WTC11 (cell line): ENCODE results near the gene DEPDC5. TPM values are rescaled to one million over a fixed set of nuclear protein-coding genes. Genes with fewer than 3 reads are reported as not detected.
A peak's percentile ranks its signal among the peaks of the same experiment; 100 is the strongest.

Experiments
- ATAC-seq: fragments of 200-7000 bp; cut with Tn5 transposase; 2 replicates; pipeline ENCODE4 v1.10.0; 2021; ENCODE audit warnings: mild to moderate bottlenecking, moderate library complexity
- CTCF ChIA-PET: fragments of 300-600 bp; sonication (Branson Sonifier 250); formaldehyde crosslinking; loops from one replicate; lab custom pipeline; 2021; ENCODE audit warnings: antibody characterized with exemption; lab: Charles Lee
- POLR2A ChIA-PET: fragments of 350-600 bp; sonication (Branson Sonifier 250); formaldehyde crosslinking; loops from one replicate; lab custom pipeline; 2021; ENCODE audit warnings: antibody characterized with exemption; lab: Charles Lee
- DNase-seq: peaks from one replicate; pipeline ENCODE4 v3.0.0; 2021; ENCODE audit warnings: low spot score
- H3K27ac Mint-ChIP-seq: 2 replicates; pipeline ENCODE4 v1.8.0; 2021; ENCODE audit warnings: mixed read lengths
- H3K27me3 Mint-ChIP-seq: 2 replicates; pipeline ENCODE4 v1.8.0; 2021; ENCODE audit warnings: low read depth, mild to moderate bottlenecking, moderate library complexity, mixed read lengths
- H3K36me3 Mint-ChIP-seq: 2 replicates; pipeline ENCODE4 v1.8.0; 2021; ENCODE audit warnings: mixed read lengths
- H3K4me1 Mint-ChIP-seq: 2 replicates; pipeline ENCODE4 v1.8.0; 2022; ENCODE audit warnings: mixed read lengths
- H3K4me3 Mint-ChIP-seq: 2 replicates; pipeline ENCODE4 v1.8.0; 2021; ENCODE audit warnings: mild to moderate bottlenecking, moderate library complexity, mixed read lengths
- H3K9me3 Mint-ChIP-seq: 2 replicates; pipeline ENCODE4 v1.8.0; 2021; ENCODE audit warnings: mixed read lengths
- ATF1 ChIP-seq: sonication (generic); formaldehyde crosslinking; IDR thresholded peaks from 2 replicates; pipeline ENCODE4 v1.8.1; 2023; ENCODE audit warnings: mild to moderate bottlenecking, moderate library complexity, missing genetic modification reagents
- ATF3 ChIP-seq: sonication (generic); formaldehyde crosslinking; conservative IDR thresholded peaks from 2 replicates; pipeline ENCODE4 v1.8.1; 2022; ENCODE audit warnings: mild to moderate bottlenecking, missing genetic modification reagents
- CREB1 ChIP-seq: sonication (generic); formaldehyde crosslinking; IDR thresholded peaks from 2 replicates; pipeline ENCODE4 v1.8.0; 2023; ENCODE audit warnings: mild to moderate bottlenecking, missing genetic modification reagents
- ETV6 ChIP-seq: sonication (generic); formaldehyde crosslinking; IDR thresholded peaks from 2 replicates; pipeline ENCODE4 v1.8.1; 2022; ENCODE audit warnings: mild to moderate bottlenecking, missing genetic modification reagents
- FOXJ3 ChIP-seq: sonication (generic); formaldehyde crosslinking; IDR thresholded peaks from 2 replicates; pipeline ENCODE4 v1.9.0; 2021; ENCODE audit warnings: missing genetic modification reagents, mild to moderate bottlenecking, borderline replicate concordance
- GRHL2 ChIP-seq: fragments of 250-450 bp; sonication (Bioruptor Pico); IDR thresholded peaks from 2 replicates; pipeline ENCODE4 v1.8.0; 2022; ENCODE audit warnings: mild to moderate bottlenecking, moderate library complexity; ENCODE audit not compliant: insufficient replicate concordance, severe bottlenecking
- IRF2 ChIP-seq: sonication (generic); formaldehyde crosslinking; IDR thresholded peaks from 2 replicates; pipeline ENCODE4 v1.8.0; 2022; ENCODE audit warnings: low read depth, missing genetic modification reagents, borderline replicate concordance
- JUN ChIP-seq: sonication (generic); formaldehyde crosslinking; IDR thresholded peaks from 2 replicates; pipeline ENCODE4 v1.8.0; 2023; ENCODE audit warnings: mild to moderate bottlenecking, missing genetic modification reagents
- MYBL2 ChIP-seq: sonication (generic); formaldehyde crosslinking; IDR thresholded peaks from 2 replicates; pipeline ENCODE4 v1.8.1; 2023; ENCODE audit warnings: mild to moderate bottlenecking, moderate library complexity, missing genetic modification reagents
- NFATC4 ChIP-seq: fragments of 250-450 bp; sonication (Bioruptor Pico); IDR thresholded peaks from 2 replicates; pipeline ENCODE4 v1.9.0; 2021; ENCODE audit warnings: mild to moderate bottlenecking
- NR2C2 ChIP-seq: sonication (generic); formaldehyde crosslinking; IDR thresholded peaks from 2 replicates; pipeline ENCODE4 v1.8.0; 2022; ENCODE audit warnings: mild to moderate bottlenecking, missing genetic modification reagents
- RORB ChIP-seq: fragments of 250-450 bp; sonication (Bioruptor Pico); IDR thresholded peaks from 2 replicates; pipeline ENCODE4 v1.9.0; 2021; ENCODE audit warnings: mild to moderate bottlenecking
- ZNF263 ChIP-seq: sonication (generic); formaldehyde crosslinking; IDR thresholded peaks from 2 replicates; pipeline ENCODE4 v1.8.1; 2022; ENCODE audit warnings: low read depth, mild to moderate bottlenecking, moderate library complexity, missing genetic modification reagents
- ZNF416 ChIP-seq: fragments of 250-450 bp; sonication (Bioruptor Pico); IDR thresholded peaks from 2 replicates; pipeline ENCODE4 v1.9.0; 2021; ENCODE audit warnings: mild to moderate bottlenecking, inconsistent platforms
- ZNF425 ChIP-seq: fragments of 250-450 bp; sonication (Bioruptor Pico); conservative IDR thresholded peaks from 2 replicates; pipeline ENCODE4 v1.9.0; 2021; ENCODE audit warnings: mild to moderate bottlenecking
- total RNA-seq: library from RNA; stranded (reverse); gene quantifications from 3 replicates; pipeline ENCODE4 v1.2.3, GENCODE V29; 2021
- TF ChIP-seq, protein P1 (sequence below): sonication (generic); formaldehyde crosslinking; IDR thresholded peaks from 2 replicates; pipeline ENCODE4 v1.8.1; 2023; ENCODE audit warnings: mild to moderate bottlenecking, missing genetic modification reagents
- TF ChIP-seq, protein P2 (sequence below): fragments of 250-450 bp; sonication (Bioruptor Pico); IDR thresholded peaks from 2 replicates; pipeline ENCODE4 v1.9.0; 2021; ENCODE audit warnings: mild to moderate bottlenecking
- TF ChIP-seq, protein P3 (sequence below): sonication (generic); formaldehyde crosslinking; IDR thresholded peaks from 2 replicates; pipeline ENCODE4 v1.8.0; 2022; ENCODE audit warnings: mild to moderate bottlenecking, missing genetic modification reagents

Gene DEPDC5
- total RNA-seq, 1 experiment from 2014 or later: 40.5 TPM

- no peak for TF ChIP-seq ATF1 (CRISPR knock-in tag)
These were observed 171.2 kb downstream of the DEPDC5 start (continued) for GRCh38 chr22:31925056-31925455.

DNA sequence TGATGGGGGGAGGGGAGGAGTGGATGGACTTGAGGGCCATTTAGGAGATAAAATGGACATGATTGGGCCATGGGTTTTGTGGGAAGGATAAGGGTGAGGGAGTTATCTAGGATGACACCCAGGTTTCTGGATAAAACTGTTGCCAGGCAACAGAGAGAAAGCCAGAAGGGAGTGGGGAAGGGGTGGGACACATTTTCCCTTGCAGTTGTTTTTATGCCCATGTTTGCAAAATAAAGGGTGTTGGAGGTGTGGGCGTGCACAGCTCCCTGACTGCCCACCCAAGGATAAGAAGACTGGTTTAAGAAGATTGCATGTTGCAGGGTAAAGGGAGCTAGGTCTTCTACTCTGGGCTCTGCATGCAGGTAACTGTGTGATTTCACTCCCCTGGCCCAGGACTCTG, 172.2 kb downstream of the DEPDC5 start:
- CTCF ChIA-PET: interaction anchor here (1.9 kb wide), 1 partner anchor 44 kb away, joined by 11 read pairs; no protein-coding TSS in a partner anchor
- no peak for DNase-seq
- Mint-ChIP-seq H3K4me3 (no peak overlapping the region), H3K27ac (no peak overlapping the region), H3K27me3 (no peaks in the 10 kb centered on the region), H3K4me1 (no peaks in the 10 kb centered on the region), H3K36me3 (no peaks in the 10 kb centered on the region), H3K9me3 (no peaks in the 10 kb centered on the region)
- no peak for TF ChIP-seq ZNF263 (CRISPR knock-in tag)
- no peak for TF ChIP-seq ETV6 (CRISPR knock-in tag)
- TF ChIP-seq, protein P1, sequence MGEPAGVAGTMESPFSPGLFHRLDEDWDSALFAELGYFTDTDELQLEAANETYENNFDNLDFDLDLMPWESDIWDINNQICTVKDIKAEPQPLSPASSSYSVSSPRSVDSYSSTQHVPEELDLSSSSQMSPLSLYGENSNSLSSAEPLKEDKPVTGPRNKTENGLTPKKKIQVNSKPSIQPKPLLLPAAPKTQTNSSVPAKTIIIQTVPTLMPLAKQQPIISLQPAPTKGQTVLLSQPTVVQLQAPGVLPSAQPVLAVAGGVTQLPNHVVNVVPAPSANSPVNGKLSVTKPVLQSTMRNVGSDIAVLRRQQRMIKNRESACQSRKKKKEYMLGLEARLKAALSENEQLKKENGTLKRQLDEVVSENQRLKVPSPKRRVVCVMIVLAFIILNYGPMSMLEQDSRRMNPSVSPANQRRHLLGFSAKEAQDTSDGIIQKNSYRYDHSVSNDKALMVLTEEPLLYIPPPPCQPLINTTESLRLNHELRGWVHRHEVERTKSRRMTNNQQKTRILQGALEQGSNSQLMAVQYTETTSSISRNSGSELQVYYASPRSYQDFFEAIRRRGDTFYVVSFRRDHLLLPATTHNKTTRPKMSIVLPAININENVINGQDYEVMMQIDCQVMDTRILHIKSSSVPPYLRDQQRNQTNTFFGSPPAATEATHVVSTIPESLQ: no peak
- TF ChIP-seq IRF2 (CRISPR knock-in tag): no peak
- TF ChIP-seq GRHL2: no peak
- no peak for TF ChIP-seq NR2C2 (CRISPR knock-in tag)
- TF ChIP-seq ZNF416 (CRISPR knock-in tag): no peak
- TF ChIP-seq ATF3: no peak
- no peak for TF ChIP-seq ZNF425 (CRISPR knock-in tag)
- no peak for TF ChIP-seq RORB (CRISPR knock-in tag)
- no peak for TF ChIP-seq NFATC4 (CRISPR knock-in tag)
- POLR2A ChIA-PET: interaction anchor here (1.2 kb wide), 1 partner anchor 45 kb away, joined by 5 read pairs; no protein-coding TSS in a partner anchor
- ATAC-seq: no peak

GRCh38 chr22:31926969-31927368, 173.2 kb downstream of the DEPDC5 start:
- peak; percentile 40 for DNase-seq
- POLR2A ChIA-PET: interaction anchor here (0.7 to 1.2 kb wide), 2 partner anchors 14 to 44 kb away, joined by 3 to 5 read pairs; no protein-coding TSS in a partner anchor
- Mint-ChIP-seq H3K9me3 (no peaks in the 10 kb centered on the region), H3K4me1 (no peaks in the 10 kb centered on the region)
- TF ChIP-seq FOXJ3 (no peak), CREB1 (CRISPR knock-in tag) (no peak), JUN (CRISPR knock-in tag) (no peak), MYBL2 (no peak)
- TF ChIP-seq, protein P2, sequence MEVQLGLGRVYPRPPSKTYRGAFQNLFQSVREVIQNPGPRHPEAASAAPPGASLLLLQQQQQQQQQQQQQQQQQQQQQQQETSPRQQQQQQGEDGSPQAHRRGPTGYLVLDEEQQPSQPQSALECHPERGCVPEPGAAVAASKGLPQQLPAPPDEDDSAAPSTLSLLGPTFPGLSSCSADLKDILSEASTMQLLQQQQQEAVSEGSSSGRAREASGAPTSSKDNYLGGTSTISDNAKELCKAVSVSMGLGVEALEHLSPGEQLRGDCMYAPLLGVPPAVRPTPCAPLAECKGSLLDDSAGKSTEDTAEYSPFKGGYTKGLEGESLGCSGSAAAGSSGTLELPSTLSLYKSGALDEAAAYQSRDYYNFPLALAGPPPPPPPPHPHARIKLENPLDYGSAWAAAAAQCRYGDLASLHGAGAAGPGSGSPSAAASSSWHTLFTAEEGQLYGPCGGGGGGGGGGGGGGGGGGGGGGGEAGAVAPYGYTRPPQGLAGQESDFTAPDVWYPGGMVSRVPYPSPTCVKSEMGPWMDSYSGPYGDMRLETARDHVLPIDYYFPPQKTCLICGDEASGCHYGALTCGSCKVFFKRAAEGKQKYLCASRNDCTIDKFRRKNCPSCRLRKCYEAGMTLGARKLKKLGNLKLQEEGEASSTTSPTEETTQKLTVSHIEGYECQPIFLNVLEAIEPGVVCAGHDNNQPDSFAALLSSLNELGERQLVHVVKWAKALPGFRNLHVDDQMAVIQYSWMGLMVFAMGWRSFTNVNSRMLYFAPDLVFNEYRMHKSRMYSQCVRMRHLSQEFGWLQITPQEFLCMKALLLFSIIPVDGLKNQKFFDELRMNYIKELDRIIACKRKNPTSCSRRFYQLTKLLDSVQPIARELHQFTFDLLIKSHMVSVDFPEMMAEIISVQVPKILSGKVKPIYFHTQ (CRISPR knock-in tag): no peak
- TF ChIP-seq, protein P3, sequence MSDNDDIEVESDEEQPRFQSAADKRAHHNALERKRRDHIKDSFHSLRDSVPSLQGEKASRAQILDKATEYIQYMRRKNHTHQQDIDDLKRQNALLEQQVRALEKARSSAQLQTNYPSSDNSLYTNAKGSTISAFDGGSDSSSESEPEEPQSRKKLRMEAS (CRISPR knock-in tag): no peak
- TF ChIP-seq, all 79 proteins: peak for 0
- Mint-ChIP-seq H3K27ac (no peak overlapping the region), H3K36me3 (no peaks in the 10 kb centered on the region), H3K4me3 (no peak overlapping the region), H3K27me3 (no peaks in the 10 kb centered on the region)
- CTCF ChIA-PET: interaction anchor here (0.7 to 1.9 kb wide), 3 partner anchors 14 to 61 kb away, joined by 3 to 11 read pairs (median 4); no protein-coding TSS in a partner anchor
- peak; percentile 95 for ATAC-seq
